Neural progenitor cell (in vitro differentiated cells): Measurements from ENCODE around the gene FZD4.
"Not testable (repeated sequence)": the region's sequence is repeated elsewhere in the genome, so short reads cannot be mapped to it uniquely, and the experiment has no call there.

Experiments used
- EZH2 ChIP-seq: fragments of 200-600 bp; sonication (generic); IDR thresholded peaks from 2 replicates; pipeline ENCODE4 v1.6.1; 2017; ENCODE audit warnings: antibody characterized with exemption, mild to moderate bottlenecking, moderate library complexity
- TF ChIP-seq, protein P1 (sequence below): fragments of 200-600 bp; sonication (generic); IDR thresholded peaks from 2 replicates; pipeline ENCODE4 v1.5.1; 2017; ENCODE audit warnings: antibody characterized with exemption, mild to moderate bottlenecking

DNA sequence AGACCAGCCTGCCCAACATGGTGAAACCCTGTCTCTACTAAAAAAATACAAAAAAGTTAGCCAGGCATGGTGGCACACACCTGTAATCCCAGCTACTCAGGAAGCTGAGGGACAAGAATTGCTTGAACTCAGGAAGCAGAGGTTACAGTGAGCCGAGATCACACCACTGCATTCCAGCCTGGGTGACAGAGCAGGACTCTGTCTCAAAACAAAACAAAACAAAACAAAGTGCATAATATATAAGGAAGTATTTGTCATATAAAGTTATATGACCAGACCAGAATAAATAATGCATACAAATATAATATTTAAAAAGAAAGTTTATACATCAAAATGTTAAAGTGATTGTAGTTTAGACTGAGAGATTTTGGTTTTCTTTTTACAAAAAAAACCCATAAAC lies 39.3 kb downstream of the FZD4 start:
- TF ChIP-seq, protein P1, sequence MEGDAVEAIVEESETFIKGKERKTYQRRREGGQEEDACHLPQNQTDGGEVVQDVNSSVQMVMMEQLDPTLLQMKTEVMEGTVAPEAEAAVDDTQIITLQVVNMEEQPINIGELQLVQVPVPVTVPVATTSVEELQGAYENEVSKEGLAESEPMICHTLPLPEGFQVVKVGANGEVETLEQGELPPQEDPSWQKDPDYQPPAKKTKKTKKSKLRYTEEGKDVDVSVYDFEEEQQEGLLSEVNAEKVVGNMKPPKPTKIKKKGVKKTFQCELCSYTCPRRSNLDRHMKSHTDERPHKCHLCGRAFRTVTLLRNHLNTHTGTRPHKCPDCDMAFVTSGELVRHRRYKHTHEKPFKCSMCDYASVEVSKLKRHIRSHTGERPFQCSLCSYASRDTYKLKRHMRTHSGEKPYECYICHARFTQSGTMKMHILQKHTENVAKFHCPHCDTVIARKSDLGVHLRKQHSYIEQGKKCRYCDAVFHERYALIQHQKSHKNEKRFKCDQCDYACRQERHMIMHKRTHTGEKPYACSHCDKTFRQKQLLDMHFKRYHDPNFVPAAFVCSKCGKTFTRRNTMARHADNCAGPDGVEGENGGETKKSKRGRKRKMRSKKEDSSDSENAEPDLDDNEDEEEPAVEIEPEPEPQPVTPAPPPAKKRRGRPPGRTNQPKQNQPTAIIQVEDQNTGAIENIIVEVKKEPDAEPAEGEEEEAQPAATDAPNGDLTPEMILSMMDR: not testable (repeated sequence)
- not testable (repeated sequence) for TF ChIP-seq EZH2
